WTC11 (cell line): Measurements from ENCODE around the gene CISH.

Experiments used
- CTCF ChIP-seq: fragments of 200-600 bp; IDR thresholded peaks from 2 replicates; pipeline ENCODE4 v1.8.0; 2022; ENCODE audit warnings: antibody characterized with exemption
- NR2C2 ChIP-seq: sonication (generic); formaldehyde crosslinking; IDR thresholded peaks from 2 replicates; pipeline ENCODE4 v1.8.0; 2022; ENCODE audit warnings: mild to moderate bottlenecking, missing genetic modification reagents

- TF ChIP-seq CTCF = no peak
- TF ChIP-seq NR2C2 = no peak
These were observed 17.0 kb upstream of the CISH start for GRCh38 chr3:50628601-50629000.
